DND-41 (cell line): ENCODE measurements around the gene NAA20.

Source experiments
- ATAC-seq: fragments of 200-7000 bp; cut with Tn5 transposase; 3 replicates; pipeline ENCODE4 v1.9.1; 2021; ENCODE audit warnings: low read depth; ENCODE audit not compliant: insufficient read depth
- DNase-seq: peaks from one replicate; pipeline ENCODE4 v3.0.0-alpha.2; 2020
- H2AFZ ChIP-seq: 2 replicates; pipeline ENCODE4 v1.6.0; 2012; ENCODE audit warnings: low read depth, low read length
- H3K27ac ChIP-seq: 2 replicates; pipeline ENCODE4 v1.5.1; 2012; ENCODE audit warnings: low read length, inconsistent platforms
- H3K27me3 ChIP-seq: fragments of 200-600 bp; sonication (generic); 2 replicates; pipeline ENCODE4 v1.6.0; 2012; ENCODE audit warnings: low read length, mild to moderate bottlenecking, inconsistent platforms; ENCODE audit not compliant: insufficient read depth, poor library complexity
- H3K36me3 ChIP-seq: 2 replicates; pipeline ENCODE4 v1.5.1; 2012; ENCODE audit warnings: low read length, inconsistent platforms; ENCODE audit not compliant: insufficient read depth
- H3K4me1 ChIP-seq: 2 replicates; pipeline ENCODE4 v1.5.1; 2012; ENCODE audit warnings: mild to moderate bottlenecking, low read length; ENCODE audit not compliant: insufficient read depth
- H3K4me2 ChIP-seq: 2 replicates; pipeline ENCODE4 v1.6.0; 2012; ENCODE audit warnings: mild to moderate bottlenecking, moderate library complexity, low read length, inconsistent platforms; ENCODE audit not compliant: insufficient read depth
- H3K4me3 ChIP-seq, 2 experiments: fragments of 200-600 bp in 1 of 2; shearing (Covaris generic) in 1 of 2; 2 replicates each; pipeline ENCODE4 v1.5.1; 2012 to 2016; ENCODE audit warnings: inconsistent platforms in 2 of 2, low read length in 2 of 2, mild to moderate bottlenecking in 2 of 2, low read depth in 1 of 2, moderate library complexity in 1 of 2
- H3K79me2 ChIP-seq: 2 replicates; pipeline ENCODE4 v1.6.0; 2012; ENCODE audit warnings: low read length, inconsistent platforms; ENCODE audit not compliant: insufficient read depth
- H3K9ac ChIP-seq: 2 replicates; pipeline ENCODE4 v1.6.0; 2012; ENCODE audit warnings: low read depth, mild to moderate bottlenecking, inconsistent platforms, low read length, moderate library complexity
- H3K9me3 ChIP-seq: 2 replicates; pipeline ENCODE4 v1.5.1; 2012; ENCODE audit warnings: low read length, moderate library complexity, mild to moderate bottlenecking, inconsistent platforms; ENCODE audit not compliant: insufficient read depth, severe bottlenecking
- H4K20me1 ChIP-seq: 2 replicates; pipeline ENCODE4 v1.6.0; 2012; ENCODE audit warnings: low read length; ENCODE audit not compliant: insufficient read depth
- CTCF ChIP-seq: IDR thresholded peaks from 2 replicates; pipeline ENCODE4 v1.5.1; 2012; ENCODE audit warnings: borderline replicate concordance, low read length, moderate library complexity, mild to moderate bottlenecking; ENCODE audit not compliant: poor library complexity, severe bottlenecking; ENCODE audit errors: extremely low read depth
- EZH2 ChIP-seq: IDR thresholded peaks from 3 replicates; pipeline ENCODE4 v1.6.1; 2012; ENCODE audit warnings: borderline replicate concordance, low read depth, mild to moderate bottlenecking, moderate library complexity, low read length, inconsistent platforms; ENCODE audit not compliant: severe bottlenecking

Gene NAA20

GRCh38 chr20:20010639-20011500, 6.3 kb upstream of the NAA20 start:
- Histone ChIP-seq H3K27me3 (peaks cover 12% of the 10 kb centered on the region), H3K4me1 (no peaks in the 10 kb centered on the region), H2AFZ (no peak overlapping the region), H3K9ac (no peak overlapping the region), H4K20me1 (no peaks in the 10 kb centered on the region), H3K36me3 (no peaks in the 10 kb centered on the region), H3K4me2 (no peak overlapping the region), H3K27ac (no peak overlapping the region), H3K4me3 (no peak overlapping the region), H3K79me2 (no peaks in the 10 kb centered on the region), H3K9me3 (no peaks in the 10 kb centered on the region)
- DNase-seq (no peak), ATAC-seq (no peak)
- no peak for TF ChIP-seq CTCF
- TF ChIP-seq EZH2, result no peak

- Histone ChIP-seq H3K27me3 (peaks cover 11% of the 10 kb centered on the region), H3K4me3 (no peak overlapping the region), H3K79me2 (peaks cover 8% of the 10 kb centered on the region), H4K20me1 (peaks cover under 1% of the 10 kb centered on the region), H2AFZ (no peak overlapping the region), H3K4me2 (no peak overlapping the region), H3K9ac (no peak overlapping the region), H3K36me3 (no peaks in the 10 kb centered on the region; the same call in 1 of the 2 replicates), H3K4me1 (peaks cover 8% of the 10 kb centered on the region), H3K27ac (no peak overlapping the region), H3K9me3 (no peaks in the 10 kb centered on the region)
- TF ChIP-seq CTCF, result no peak
- TF ChIP-seq EZH2, result no peak
- no peak for ATAC-seq
- DNase-seq, result no peak
These were observed 4.6 kb upstream of the NAA20 start for GRCh38 chr20:20012541-20012940.

- no peak for TF ChIP-seq EZH2
- TF ChIP-seq CTCF, result no peak
- no peak for ATAC-seq
- H3K4me2 ChIP-seq, result no peak overlapping the region
- H3K9ac ChIP-seq, result no peak overlapping the region
- H3K79me2 ChIP-seq, result peaks cover 29% of the 10 kb centered on the region
- no peak overlapping the region for H3K27ac ChIP-seq
- H3K4me3 ChIP-seq, result no peak overlapping the region
- no peaks in the 10 kb centered on the region for H3K9me3 ChIP-seq
- H3K27me3 ChIP-seq, result peaks cover 3% of the 10 kb centered on the region
- peaks cover 17% of the 10 kb centered on the region for H4K20me1 ChIP-seq
- no peak for DNase-seq
- peaks cover 27% of the 10 kb centered on the region for H3K4me1 ChIP-seq
- H3K36me3 ChIP-seq, result peaks cover 10% of the 10 kb centered on the region
- H2AFZ ChIP-seq, result no peak overlapping the region
These were observed 2.5 kb upstream of the NAA20 start for GRCh38 chr20:20014659-20015058.
